ENCODE results near the gene RDX. TPM values are rescaled to one million over a fixed set of nuclear protein-coding genes. Genes with fewer than 3 reads are reported as not detected.
"Not testable (repeated sequence)": the region's sequence is repeated elsewhere in the genome, so short reads cannot be mapped to it uniquely, and the experiment has no call there.

The RDX gene
- total RNA-seq, 1 experiment from 2014 or later: 9.0 TPM

DNA sequence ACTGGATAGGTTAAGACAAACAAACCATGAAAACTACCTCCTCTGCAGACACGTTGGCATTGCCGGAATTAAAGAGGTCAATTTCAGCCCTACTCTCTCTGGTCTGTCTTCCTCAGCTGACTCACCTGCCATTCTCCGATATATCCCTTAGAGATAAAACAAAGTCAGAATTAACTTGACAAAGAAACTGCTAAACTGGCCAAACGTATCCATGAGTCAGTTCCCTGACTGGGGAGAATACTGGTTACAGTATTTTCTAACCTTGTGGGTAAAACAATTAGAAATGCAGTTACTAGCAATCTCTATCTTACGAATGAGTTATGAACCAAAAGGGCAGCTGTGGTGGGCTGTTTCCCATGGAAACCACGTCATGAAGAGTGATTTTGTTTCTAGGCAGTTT lies 96.2 kb downstream of the RDX start:
- no peak for DNase-seq (ENCODE audit: low spot score)

DNA sequence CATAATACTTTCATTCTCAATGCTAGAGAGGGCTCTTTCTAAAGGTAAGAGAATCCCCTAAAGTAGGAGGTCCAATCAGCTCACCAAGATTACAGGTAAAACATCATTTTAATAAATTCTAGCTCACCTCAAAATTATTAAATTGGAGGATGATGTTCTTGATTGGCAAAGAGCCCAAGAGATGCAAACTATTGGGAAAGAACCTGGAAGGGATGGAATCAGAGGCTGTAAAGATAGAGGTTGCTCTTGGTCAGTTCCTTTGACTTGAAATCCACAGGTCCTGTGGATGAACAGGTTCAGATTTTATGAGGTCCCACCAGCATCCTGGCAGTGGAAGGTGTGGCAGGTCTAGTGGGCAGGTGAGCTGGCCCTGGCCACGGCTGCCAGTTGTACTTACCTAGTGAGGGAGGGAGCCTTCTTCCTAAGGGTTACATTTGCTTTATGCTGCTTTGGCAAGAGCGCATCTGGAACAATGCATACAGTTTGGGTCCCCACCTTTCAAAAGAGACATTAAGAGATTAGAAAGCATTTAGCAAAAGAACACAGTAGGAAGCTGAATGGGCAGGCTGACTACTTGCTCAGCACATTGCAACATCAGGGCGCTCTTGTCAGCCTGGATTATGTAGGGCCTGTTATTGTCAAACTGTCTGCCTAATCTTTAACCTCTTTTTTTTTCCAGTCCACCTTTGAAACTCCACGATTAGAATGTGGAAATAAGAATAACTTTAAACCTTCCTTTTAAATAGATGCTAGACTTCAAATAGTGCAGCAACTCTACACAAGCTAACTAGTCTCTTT lies 97.0 kb downstream of the RDX start:
- no peak for DNase-seq (ENCODE audit: low spot score)

DNA sequence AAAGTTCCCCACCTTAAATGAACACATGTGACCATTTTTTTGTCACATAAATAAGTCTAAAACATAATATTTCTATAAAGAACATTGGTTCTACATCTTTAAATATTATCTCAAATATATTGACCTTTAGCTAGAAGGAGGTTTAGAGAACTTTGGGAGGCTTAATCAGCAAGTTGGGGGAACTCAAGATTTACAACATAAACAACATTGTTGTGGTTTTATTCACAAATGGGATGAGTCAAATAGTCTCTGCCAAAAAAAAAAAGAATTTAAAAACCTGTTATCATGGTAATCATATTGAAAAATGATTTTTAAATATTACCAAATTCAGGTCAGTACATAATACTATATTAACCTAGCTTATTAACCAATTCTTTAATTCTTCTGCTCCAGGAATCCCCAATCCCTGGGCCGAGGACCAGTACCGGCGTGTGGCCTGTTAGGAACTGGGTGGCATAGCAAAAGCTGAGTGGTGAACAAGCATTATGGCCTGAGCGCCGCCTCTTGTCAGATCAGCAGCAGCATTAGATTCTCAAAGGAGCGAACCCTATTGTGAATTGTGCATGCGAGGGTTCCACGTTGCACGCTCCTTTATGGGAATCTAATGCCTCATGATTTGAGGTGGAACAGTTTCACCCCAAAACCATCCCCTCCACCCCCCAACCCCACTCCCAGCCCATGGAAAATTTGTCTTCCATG lies 98.2 kb downstream of the RDX start:
- DNase-seq (ENCODE audit: low spot score): no peak

DNA sequence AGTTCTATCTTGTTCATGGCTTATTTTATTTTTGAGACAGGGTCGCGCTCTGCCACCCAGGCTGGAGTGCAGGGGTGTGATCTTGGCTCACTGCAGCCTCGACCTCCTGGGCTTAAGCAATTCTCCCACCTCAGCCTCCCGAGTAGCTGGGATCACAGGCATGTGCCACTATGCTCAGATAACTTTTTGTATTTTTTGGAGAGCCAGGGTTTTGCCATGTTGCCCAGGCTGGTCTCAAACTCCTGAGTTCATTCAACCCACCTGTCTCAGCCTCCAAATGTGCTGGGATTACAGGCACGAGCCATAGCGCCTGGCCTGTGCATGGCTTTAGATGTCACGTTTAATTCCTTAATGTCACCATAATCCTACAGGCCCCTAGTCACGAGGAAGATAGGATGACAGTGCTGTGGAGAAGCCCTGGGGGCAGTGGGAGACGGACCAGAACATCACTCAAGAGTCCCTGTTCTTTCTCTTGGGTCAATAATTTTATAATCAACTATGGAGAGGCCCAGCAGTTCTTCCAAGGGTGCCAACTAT lies 99.5 kb downstream of the RDX start:
- no peak for DNase-seq (ENCODE audit: low spot score)

DNA sequence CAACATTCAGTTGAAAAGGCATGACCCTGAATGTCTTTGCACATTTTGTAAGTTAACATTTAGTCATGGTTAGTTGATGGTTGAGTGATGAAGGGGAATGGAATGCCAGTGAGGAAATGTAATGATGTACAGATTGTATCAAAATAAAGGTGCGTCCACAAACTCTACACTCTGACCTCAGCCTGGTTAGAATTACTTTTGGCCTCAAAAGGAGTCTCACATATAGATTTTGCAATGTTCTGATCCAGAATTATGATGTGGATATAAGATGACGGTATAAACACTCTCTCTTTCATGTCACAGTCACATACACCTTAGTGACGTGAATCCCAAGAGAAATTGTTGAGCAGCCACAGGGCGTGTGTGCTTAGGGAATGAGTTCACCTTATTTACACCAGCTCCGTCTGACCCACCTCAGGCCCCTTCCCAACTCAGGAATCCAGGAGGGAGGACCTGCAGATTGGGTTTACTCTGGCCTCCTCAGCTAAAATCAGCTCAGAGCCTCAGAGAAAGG lies 100.1 kb downstream of the RDX start:
- DNase-seq (ENCODE audit: low spot score): peak; percentile 66

DNA sequence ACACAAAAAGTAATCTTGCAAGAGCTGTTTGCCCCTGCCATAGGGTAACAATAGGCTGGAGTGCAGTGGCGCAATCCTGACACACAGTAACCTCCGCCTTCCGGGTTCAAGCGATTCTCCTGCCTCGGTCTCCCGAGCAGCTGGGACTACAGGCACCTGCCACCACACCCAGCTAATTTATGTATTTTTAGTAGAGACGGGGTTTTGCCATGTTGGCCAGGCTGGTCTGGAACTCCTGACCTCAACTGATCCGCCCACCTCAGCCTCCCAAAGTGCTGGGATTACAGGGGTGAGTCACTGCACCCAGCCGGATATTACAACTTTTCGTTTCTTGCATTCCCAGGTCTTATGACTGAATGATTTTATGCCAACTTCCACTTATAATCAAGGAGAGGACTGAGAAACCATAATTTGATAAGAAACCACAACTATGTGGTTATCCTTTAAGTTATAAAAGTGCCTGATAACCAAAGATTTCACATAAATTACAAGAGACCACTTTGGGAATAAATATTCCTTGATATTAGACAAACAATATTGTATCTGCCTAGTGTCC lies 102.1 kb downstream of the RDX start:
- DNase-seq (ENCODE audit: low spot score): peak; percentile 45

DNA sequence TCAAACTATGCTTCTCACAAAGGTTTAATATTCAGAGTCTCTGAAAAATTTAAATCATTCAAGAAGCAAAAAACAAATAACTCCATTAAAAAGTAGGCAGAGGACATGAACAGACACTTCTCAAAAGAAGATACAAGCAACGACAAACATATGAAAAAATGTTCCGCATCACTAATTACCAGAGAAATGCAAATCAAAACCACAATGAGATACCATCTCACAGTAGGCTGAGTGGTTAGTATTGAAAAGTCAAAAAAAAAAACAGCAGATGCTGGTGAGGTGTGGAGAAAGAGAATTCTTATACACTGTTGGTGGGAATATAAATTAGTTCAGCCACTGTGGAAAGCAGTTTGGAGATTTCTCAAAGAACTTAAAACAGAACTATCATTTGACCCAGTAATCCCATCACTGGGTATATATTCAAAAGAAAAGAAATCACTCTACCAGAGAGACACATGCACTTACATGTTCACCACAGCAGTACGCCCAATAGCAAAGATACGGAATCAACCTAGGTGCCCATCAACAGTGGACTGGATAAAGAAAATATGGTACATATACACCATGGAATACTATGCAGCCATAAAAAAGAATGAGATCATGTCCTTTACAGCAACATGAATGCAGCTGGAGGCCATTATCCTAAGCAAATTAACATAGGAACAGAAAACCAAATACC lies 103.7 kb downstream of the RDX start:
- DNase-seq (ENCODE audit: low spot score): not testable (repeated sequence)

DNA sequence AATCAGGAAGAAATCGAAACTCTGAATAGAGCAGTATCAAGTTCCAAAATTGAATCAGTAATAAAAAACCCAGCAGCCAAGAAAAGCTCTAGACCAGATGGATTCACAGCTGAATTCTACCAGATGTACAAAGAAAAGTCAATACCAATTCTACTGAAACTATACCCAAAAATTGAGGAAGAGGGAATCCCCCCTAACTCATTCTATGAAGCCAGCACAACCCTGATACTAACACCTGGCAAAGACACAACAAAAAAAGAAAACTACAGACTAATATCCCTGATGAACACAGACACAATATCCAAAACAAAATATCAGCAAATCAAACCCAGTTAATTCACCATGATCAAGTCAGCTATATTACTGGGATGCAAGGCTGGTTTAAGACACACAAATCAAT lies 105.5 kb downstream of the RDX start:
- DNase-seq (ENCODE audit: low spot score): no peak

DNA sequence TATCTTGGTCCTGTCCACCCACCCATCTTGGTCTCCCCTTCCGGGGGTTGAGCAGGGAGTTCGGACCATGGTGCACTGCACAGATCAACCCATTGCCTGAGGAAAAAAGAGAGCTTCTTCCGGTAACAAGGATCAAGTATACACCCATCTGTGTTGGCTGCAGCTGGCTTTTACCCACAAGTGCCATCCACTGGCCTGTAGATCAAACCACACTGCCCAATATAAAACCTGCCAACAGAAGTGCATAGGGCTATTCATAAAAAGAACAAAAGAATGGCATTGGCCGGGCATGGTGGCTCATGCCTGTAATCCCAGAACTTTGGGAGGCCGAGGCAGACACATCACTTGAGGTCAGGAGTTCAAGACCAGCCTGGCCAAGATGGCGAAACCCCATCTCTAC lies 108.7 kb downstream of the RDX start:
- no peak for DNase-seq (ENCODE audit: low spot score)

DNA sequence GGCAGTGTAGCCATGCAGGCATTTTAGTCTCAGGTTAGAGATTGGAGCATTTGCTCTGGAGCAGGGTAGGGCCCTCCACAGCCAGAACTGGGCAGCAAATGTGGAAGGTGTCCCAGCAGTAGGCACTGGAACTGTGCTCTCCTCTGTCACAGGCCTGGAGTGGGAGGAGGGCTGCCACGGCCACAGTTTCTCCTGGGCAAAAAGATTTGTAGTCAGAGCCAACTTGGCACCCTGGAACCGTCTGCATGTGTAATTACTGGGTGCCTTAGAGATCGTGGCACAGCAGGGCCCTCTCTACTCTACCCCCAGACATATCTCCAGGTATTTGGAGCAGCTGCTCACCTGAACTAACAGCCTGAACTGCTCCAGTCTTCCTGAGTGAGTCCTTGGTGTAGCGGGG lies 109.5 kb downstream of the RDX start:
- no peak for DNase-seq (ENCODE audit: low spot score)

DNA sequence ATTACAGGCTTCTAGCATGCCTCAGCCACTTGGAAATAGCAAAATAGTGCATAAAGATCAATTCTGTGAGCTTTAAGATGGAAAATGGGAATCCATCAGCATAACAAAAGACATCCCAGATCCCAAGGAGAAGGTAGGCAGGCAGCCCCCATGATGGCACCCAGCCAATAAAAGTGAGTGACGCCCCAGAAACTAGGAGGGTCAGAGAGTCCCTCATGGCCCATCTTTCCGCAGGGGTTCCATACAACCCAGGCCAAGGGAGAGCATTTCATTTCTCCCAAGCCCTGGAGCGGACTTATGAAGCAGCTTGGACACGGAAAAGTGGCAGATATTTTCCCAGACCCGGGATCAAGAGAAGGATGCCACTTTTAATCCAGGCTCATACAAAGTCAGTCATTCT lies 110.0 kb downstream of the RDX start:
- no peak for DNase-seq (ENCODE audit: low spot score)

DNA sequence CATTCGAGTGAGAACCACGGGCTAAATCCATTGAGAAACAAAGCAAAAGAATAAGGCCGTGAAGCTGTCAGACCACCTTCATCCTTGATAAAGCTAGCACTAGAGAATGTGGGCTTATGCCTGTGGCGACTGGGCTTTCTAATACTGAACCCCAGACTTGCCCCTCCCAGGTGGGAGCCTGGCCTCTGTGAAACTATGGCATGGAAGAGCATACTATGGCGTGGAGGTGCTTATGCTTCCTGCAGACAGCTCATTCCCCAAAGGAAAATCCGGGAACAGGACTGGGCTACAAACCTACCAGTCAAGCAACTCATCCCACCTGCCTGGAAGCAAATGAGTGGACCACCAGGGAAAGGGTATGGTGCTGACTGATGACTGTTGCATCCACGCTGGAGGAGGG lies 110.8 kb downstream of the RDX start:
- no peak for DNase-seq (ENCODE audit: low spot score)

DNA sequence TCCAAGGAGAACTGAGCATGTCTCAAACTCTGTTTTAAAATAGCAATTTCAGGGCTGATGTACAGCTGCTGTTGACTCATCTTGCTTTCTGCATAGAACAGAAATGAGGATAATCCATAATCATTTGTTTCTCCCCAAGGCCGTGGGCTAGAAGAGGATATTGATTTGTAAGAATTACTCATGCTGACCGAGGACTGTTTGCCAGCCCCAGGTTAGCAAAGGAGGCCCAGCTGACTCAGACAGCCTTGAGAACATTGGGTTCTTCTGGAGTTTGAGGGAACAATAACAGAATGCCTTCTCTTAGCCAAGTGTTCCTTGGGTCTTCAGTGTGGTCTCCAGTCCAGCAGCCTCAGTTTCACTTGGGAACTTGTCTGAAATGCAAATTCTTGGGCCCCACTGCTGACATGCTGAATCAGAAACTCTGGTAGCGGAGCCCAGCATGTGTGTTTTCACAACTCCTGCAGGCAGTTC lies 111.3 kb downstream of the RDX start:
- DNase-seq (ENCODE audit: low spot score): no peak

DNA sequence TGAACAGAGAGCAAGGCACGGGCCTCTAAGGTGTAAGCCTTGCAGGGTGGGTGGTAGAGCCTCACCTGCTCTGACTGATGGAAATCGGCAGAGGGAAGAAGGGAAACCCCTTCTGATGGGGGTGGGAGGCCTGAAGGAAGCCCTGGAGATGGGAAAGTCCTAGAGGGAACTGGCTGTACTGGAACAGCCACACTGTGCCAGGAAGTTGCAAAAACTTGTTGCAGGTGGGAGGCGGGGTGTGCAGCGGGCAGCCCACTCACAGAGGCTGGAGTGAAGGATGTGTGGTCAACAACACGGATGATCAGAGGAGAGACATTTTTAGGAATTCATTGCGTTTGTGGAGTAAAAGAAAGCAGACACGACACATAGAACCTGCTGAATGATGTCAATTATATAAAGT lies 112.0 kb downstream of the RDX start:
- DNase-seq (ENCODE audit: low spot score): no peak

DNA sequence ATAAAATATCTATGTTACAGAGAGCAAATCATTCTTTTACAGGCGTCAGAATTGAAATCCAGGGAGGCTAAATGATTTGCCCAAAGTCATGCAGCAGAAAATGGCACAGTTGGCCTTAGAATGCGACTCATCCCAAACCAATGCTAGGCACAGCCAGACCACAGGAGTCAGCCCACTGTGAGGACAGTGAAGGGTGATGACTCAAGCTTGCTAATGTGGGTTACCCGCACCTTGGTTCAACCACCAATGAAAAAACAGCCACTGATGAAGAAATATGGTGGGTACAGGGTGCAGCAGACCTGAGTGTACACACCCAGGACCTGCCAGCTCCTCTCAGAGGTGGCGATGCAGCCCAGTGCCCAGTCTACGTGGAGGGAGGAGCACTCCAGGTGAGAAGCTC lies 113.5 kb downstream of the RDX start:
- no peak for DNase-seq (ENCODE audit: low spot score)

DNA sequence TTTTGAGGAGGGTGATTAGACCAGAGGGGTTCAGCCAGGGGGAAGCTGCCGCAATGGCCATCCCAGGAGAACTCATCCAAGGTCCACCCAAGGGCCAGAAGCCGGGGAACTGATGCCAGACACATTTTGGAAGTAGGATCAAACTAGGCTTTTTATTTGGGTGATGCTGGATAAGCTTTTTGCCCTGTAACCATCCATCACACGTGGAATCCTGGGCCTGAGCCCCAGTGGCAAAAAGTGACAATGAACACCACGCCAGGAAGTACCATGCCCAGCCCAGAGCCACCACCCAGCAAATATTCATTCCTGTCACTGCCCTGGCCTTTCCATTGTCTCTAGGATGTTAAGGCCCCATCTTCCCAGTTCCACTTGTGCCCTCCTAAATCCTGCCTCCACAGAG lies 117.3 kb downstream of the RDX start:
- no peak for DNase-seq (ENCODE audit: low spot score)

DNA sequence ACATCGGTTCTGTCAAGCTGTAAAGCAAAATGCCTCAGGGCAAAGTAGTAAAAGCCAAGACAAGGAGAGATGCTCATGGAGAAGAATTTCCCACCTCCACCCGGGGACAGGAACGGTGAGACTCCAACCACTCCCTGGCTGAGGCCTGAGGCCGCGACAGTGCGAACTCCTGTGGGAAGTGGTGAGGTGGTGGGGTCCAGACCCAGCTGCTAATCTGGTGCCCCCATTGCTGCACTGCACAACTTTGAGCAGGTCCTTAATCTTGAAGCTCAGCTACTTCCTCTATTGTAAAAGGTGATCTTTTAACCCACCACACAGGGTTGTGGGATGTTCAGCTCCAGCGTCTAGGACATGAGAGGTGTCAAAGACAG lies 119.3 kb downstream of the RDX start:
- no peak for DNase-seq (ENCODE audit: low spot score)

DNA sequence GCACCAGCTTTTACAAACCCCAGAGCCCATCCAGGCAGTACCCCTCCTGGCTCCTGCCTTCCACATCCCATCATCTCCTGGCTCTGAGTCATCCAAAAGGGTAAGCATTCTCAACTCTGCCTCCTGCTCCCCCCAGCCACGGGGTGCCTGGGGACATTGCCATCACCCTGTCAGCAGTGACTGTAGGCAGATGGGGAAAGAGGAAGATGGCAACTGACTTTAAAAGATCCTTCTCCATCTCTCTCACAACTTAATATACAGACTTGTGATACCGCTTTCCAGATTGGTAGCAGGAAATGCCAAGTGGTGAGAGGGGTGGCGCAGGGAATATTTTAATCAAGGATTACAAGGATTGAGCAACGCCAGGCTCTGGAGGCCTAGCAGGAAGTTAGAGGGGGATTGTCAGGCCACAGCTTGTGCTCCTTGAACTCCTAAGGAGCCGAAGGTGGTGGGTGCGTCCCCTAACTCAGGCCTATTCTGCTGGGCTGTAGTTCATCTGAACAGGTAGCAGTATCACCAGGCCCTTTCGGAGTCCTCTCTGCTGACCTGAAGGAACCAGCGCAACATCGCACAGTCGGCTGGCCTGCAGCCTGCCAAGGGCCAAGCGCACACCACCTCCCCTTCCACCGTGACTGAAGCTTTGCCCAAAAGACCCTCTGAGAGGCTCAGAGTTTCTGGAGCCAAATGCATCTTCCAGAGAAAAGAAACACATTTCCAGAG lies 119.9 kb downstream of the RDX start:
- no peak for DNase-seq (ENCODE audit: low spot score)

DNA sequence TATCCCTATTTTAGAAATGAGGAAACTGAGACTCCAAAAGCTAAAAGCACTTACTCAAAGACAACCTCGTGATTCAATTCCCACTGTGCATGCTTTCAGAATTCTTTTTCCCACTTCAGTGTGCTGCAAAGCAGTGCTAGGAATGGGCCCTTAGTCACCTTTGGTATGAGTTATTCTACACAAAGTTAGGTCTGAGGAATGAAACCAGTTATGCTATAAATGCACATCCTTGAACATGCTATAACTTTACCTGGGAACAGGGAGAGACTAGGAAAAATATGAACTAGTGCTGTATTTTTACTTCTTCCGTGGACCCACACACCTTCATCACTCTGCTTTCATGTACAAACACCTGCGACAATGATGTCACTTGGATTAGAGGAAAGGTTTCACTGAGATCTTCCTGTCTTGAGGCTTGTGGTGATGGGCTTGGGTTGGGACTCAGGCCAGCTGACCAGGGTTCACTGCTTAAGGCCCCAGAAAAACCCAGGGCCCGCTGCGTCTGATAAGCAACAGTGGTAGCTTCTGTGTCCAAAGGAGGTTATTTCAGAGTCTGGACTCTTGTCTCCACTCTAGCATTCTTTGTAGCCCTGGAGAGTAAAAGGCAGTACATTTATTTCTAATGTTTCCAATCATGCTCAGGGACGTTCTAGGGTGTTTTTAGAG lies 121.6 kb downstream of the RDX start:
- DNase-seq (ENCODE audit: low spot score): no peak

DNA sequence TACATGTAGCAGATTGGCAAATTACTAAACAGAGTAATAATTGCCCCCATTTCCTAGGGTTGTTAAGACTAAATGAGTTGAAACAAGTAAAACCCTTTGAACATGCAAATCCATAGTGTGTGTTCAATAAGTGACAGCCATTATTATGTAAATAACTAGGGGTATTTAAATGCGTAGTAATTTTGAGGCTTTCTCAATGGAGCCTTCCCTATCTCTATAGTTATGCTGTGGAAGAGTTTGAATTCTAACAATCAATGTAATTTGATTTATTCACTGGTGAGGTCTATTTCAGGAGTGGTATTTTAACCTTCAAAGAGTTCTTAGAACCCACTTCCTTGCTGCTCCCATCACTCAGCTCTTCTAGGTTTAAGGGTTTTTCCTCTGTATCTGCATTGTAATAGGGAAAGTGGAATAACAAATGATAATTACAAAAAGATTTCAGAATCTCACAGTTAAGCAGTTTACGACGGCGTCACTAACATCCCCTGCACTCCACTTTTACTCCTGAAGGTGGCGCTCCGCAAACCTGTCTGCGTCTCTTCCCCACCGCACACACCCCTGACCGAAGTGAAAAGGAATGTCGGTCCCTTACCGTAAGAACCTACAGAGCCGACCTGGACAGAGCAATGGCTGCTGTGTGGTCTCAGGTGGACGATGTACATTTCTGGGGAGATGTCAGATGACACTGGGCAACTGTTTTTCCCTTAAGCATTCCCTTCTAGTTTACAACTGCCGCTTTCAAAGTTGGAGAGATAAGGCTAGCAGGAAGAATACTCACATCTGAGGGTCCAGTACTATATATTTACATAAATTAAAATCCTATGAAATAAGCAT lies 122.4 kb downstream of the RDX start:
- DNase-seq (ENCODE audit: low spot score): peak; percentile 31

All from HT-29 (cell line).